A549 (cell line): ENCODE measurements around the gene ANXA3. TPM values are rescaled to one million over a fixed set of nuclear protein-coding genes. Genes with fewer than 3 reads are reported as not detected.

Experiments
- ATAC-seq, 2 experiments: fragments of 200-7000 bp in 1 of 2; fragments of >200 bp in 1 of 2; cut with Nextera tagmentation in 1 of 2; cut with Tn5 transposase in 1 of 2; 3 replicates each; pipeline versions ENCODE4 v1.8.0 to v1.9.1; 2018 to 2020; ENCODE audit warnings: mild to moderate bottlenecking in 1 of 2, moderate library complexity in 1 of 2
- CTCF ChIA-PET: fragments of 300-600 bp; sonication (Branson Sonifier 250); formaldehyde crosslinking; extraction: SDS; loops from one replicate; lab custom pipeline; 2021; ENCODE audit warnings: antibody characterized with exemption, inconsistent platforms; lab: Yijun Ruan, JAX
- POLR2A ChIA-PET: fragments of 350-600 bp; formaldehyde crosslinking; extraction: SDS; loops from one replicate; lab custom pipeline; 2021; ENCODE audit warnings: antibody characterized with exemption, inconsistent platforms; lab: Yijun Ruan, JAX
- DNase-seq, 2 experiments: peaks; one replicate each; pipeline versions ENCODE4 v3.0.0 to v3.0.0-alpha.2; 2011 to 2016; ENCODE audit warnings: low read depth in 1 of 2, low spot score in 1 of 2
- FAIRE-seq: peaks from 2 replicates; lab custom pipeline; 2011; peaks lifted over from hg19 to GRCh38; lab: Jason Lieb, UNC
- H3K27ac ChIP-seq, 2 experiments: fragments of >200 bp; sonication (Bioruptor Twin); formaldehyde crosslinking; 3 replicates each; pipeline ENCODE4 v1.5.1; 2016 to 2017
- H3K4me1 ChIP-seq: fragments of >200 bp; sonication (Bioruptor Twin); formaldehyde crosslinking; 3 replicates; pipeline ENCODE4 v1.6.1; 2016
- H3K4me2 ChIP-seq: fragments of >200 bp; sonication (Bioruptor Twin); formaldehyde crosslinking; 3 replicates; pipeline ENCODE4 v1.6.1; 2016
- H3K4me3 ChIP-seq: fragments of >200 bp; sonication (Bioruptor Twin); formaldehyde crosslinking; 3 replicates; pipeline ENCODE4 v1.5.1; 2016
- H3K9me3 ChIP-seq: fragments of >200 bp; sonication (Bioruptor Twin); formaldehyde crosslinking; 3 replicates; pipeline ENCODE4 v1.6.1; 2016
- BHLHE40 ChIP-seq: IDR thresholded peaks from 2 replicates; pipeline ENCODE4 v1.6.1; 2012; ENCODE audit warnings: low read depth, low read length, inconsistent platforms
- CHD4 ChIP-seq: fragments of 200-600 bp; sonication (generic); IDR thresholded peaks from 2 replicates; pipeline ENCODE4 v1.6.1; 2016; ENCODE audit warnings: antibody characterized with exemption, mild to moderate bottlenecking, borderline replicate concordance
- E2F6 ChIP-seq: IDR thresholded peaks from 2 replicates; pipeline ENCODE4 v1.6.1; 2012; ENCODE audit warnings: low read depth, borderline replicate concordance
- EHF ChIP-seq: fragments of 250-450 bp; sonication (Bioruptor Pico); IDR thresholded peaks from 2 replicates; pipeline ENCODE4 v1.5.0; 2020; ENCODE audit warnings: mild to moderate bottlenecking
- EP300 ChIP-seq, 2 experiments: fragments of >200 bp; sonication (Bioruptor Twin); formaldehyde crosslinking; IDR thresholded peaks; 2 replicates in 1 of 2; 3 replicates in 1 of 2; pipeline ENCODE4 v1.6.1; 2016 to 2017
- FOSB ChIP-seq: fragments of 250-450 bp; sonication (Bioruptor Pico); IDR thresholded peaks from 2 replicates; pipeline ENCODE4 v1.5.0; 2020; ENCODE audit warnings: mild to moderate bottlenecking, moderate library complexity
- FOSL2 ChIP-seq, 2 experiments: fragments of 450-650 bp in 1 of 2; fragments of >200 bp in 1 of 2; sonication (Bioruptor Twin) in 1 of 2; formaldehyde crosslinking; IDR thresholded peaks; 2 replicates each; pipeline versions ENCODE4 v1.5.0 to v1.6.1; 2016 to 2020; ENCODE audit warnings: mild to moderate bottlenecking in 1 of 2, moderate library complexity in 1 of 2
- HDAC2 ChIP-seq: fragments of 200-600 bp; sonication (generic); IDR thresholded peaks from 2 replicates; pipeline ENCODE4 v1.6.1; 2016
- HES2 ChIP-seq: fragments of >200 bp; sonication (Bioruptor Twin); formaldehyde crosslinking; IDR thresholded peaks from 2 replicates; pipeline ENCODE4 v1.6.1; 2016
- HEYL ChIP-seq: fragments of 250-450 bp; sonication (Bioruptor Pico); IDR thresholded peaks from 2 replicates; pipeline ENCODE4 v1.8.0; 2021; ENCODE audit warnings: mild to moderate bottlenecking, moderate library complexity
- HOXB13 ChIP-seq: fragments of 250-450 bp; sonication (Bioruptor Pico); IDR thresholded peaks from 2 replicates; pipeline ENCODE4 v1.5.0; 2020; ENCODE audit warnings: low read depth, mild to moderate bottlenecking, moderate library complexity
- JUNB ChIP-seq: fragments of >200 bp; sonication (Bioruptor Twin); formaldehyde crosslinking; IDR thresholded peaks from 2 replicates; pipeline ENCODE4 v1.6.1; 2016
- KDM1A ChIP-seq: fragments of 200-600 bp; sonication (generic); IDR thresholded peaks from 2 replicates; pipeline ENCODE4 v1.6.1; 2016; ENCODE audit warnings: low read depth, mild to moderate bottlenecking
- MAFK ChIP-seq: fragments of 450-650 bp; IDR thresholded peaks from 2 replicates; pipeline ENCODE4 v1.6.1; 2014; ENCODE audit not compliant: partially characterized antibody
- MAX ChIP-seq: IDR thresholded peaks from 2 replicates; pipeline ENCODE4 v1.6.1; 2012
- NR3C1 ChIP-seq: fragments of >200 bp; sonication (Bioruptor Twin); formaldehyde crosslinking; IDR thresholded peaks from 3 replicates; pipeline ENCODE4 v1.6.1; 2017
- RAD21 ChIP-seq, 2 experiments: fragments of >200 bp in 1 of 2; sonication (Bioruptor Twin) in 1 of 2; formaldehyde crosslinking in 1 of 2; IDR thresholded peaks in 1 of 2; conservative IDR thresholded peaks in 1 of 2; 2 replicates in 1 of 2; 3 replicates in 1 of 2; pipeline ENCODE4 v1.6.1; 2012 to 2018; ENCODE audit warnings: inconsistent platforms in 1 of 2
- RFX5 ChIP-seq: fragments of 450-650 bp; IDR thresholded peaks from 2 replicates; pipeline ENCODE4 v1.7.1; 2014; ENCODE audit warnings: antibody characterized with exemption, mild to moderate bottlenecking, moderate library complexity
- SREBF2 ChIP-seq: fragments of 450-650 bp; IDR thresholded peaks from 2 replicates; pipeline ENCODE4 v1.6.1; 2014; ENCODE audit warnings: mild to moderate bottlenecking, moderate library complexity
- TP53 ChIP-seq: fragments of 250-450 bp; sonication (Bioruptor Pico); IDR thresholded peaks from 2 replicates; pipeline ENCODE4 v1.5.0; 2021; ENCODE audit warnings: mild to moderate bottlenecking, moderate library complexity
- USF2 ChIP-seq: fragments of 450-650 bp; IDR thresholded peaks from 2 replicates; pipeline ENCODE4 v1.6.1; 2014; ENCODE audit warnings: antibody characterized with exemption
- WGBS: methylation state at CpG from one replicate; pipeline ENCODE4 v1.1.6; 2017; ENCODE audit errors: missing lambda C conversion rate; 5-methylcytosine and 5-hydroxymethylcytosine counted together
- polyA plus RNA-seq, 4 experiments: library from polyadenylated mRNA; depleted of rRNA in 3 of 4; stranded (reverse); fragments of >200 nt; fragmentation: RNase III in 1 of 4; extraction: RNeasy Plus Mini Kit Qiagen cat#74134 plus additional on column Dnase treatment in 1 of 4; gene quantifications; 2 replicates in 3 of 4; 3 replicates in 1 of 4; pipeline ENCODE4 v1.2.3, GENCODE V29; 2011 to 2017
- TF ChIP-seq, protein P1 (sequence below): fragments of 250-450 bp; sonication (Bioruptor Pico); IDR thresholded peaks from 2 replicates; pipeline ENCODE4 v1.5.0; 2021; ENCODE audit warnings: mild to moderate bottlenecking, moderate library complexity, borderline replicate concordance

Gene ANXA3
- polyA plus RNA-seq, 2 of the 4 experiments (the other 2 are of a cell fraction), result 126 to 134 TPM

GRCh38 chr4:78599931-78600375 lies 48.4 kb downstream of the ANXA3 start:
- FAIRE-seq (no peak), DNase-seq (no peak), ATAC-seq (no peak)
- TF ChIP-seq, protein P1, sequence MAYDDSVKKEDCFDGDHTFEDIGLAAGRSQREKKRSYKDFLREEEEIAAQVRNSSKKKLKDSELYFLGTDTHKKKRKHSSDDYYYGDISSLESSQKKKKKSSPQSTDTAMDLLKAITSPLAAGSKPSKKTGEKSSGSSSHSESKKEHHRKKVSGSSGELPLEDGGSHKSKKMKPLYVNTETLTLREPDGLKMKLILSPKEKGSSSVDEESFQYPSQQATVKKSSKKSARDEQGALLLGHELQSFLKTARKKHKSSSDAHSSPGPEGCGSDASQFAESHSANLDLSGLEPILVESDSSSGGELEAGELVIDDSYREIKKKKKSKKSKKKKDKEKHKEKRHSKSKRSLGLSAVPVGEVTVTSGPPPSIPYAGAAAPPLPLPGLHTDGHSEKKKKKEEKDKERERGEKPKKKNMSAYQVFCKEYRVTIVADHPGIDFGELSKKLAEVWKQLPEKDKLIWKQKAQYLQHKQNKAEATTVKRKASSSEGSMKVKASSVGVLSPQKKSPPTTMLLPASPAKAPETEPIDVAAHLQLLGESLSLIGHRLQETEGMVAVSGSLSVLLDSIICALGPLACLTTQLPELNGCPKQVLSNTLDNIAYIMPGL, result no peak
- TF ChIP-seq RAD21 (conservative IDR thresholded peaks at IDR 0.05 in 1 of 2, IDR thresholded peaks at IDR 0.05 in 1 of 2), result no peak
- no peak for TF ChIP-seq SREBF2
- no peak for TF ChIP-seq HES2
- TF ChIP-seq HEYL, result no peak
- no peak for TF ChIP-seq EHF (CRISPR knock-in tag)
- no peak for TF ChIP-seq JUNB
- TF ChIP-seq BHLHE40, result no peak
- no peak for TF ChIP-seq EP300 (IDR thresholded peaks at IDR 0.05)
- TF ChIP-seq E2F6, result no peak
- no peak for TF ChIP-seq KDM1A
- no peak for TF ChIP-seq MAX
- TF ChIP-seq HOXB13 (CRISPR knock-in tag), result no peak
- H3K9me3 ChIP-seq, result no peaks in the 10 kb centered on the region
- H3K4me2 ChIP-seq, result no peak overlapping the region
- ChIA-PET POLR2A (no interaction called here), CTCF (interaction anchor here (1.2 kb wide), 1 partner anchor 540 kb away, joined by 3 read pairs; no protein-coding TSS in a partner anchor)
- no peak overlapping the region for H3K27ac ChIP-seq
- H3K4me1 ChIP-seq, result no peaks in the 10 kb centered on the region
- H3K4me3 ChIP-seq, result no peak overlapping the region
- WGBS, result 90% methylated on average over 2 of the region's 2 CpGs

GRCh38 chr4:78601013-78601412 lies 49.4 kb downstream of the ANXA3 start:
- CTCF ChIA-PET, result interaction anchor here (1.2 kb wide), 1 partner anchor 541 kb away, joined by 3 read pairs; no protein-coding TSS in a partner anchor
- WGBS, result 92% methylated on average over 7 of the region's 7 CpGs
- no peak for FAIRE-seq

GRCh38 chr4:78602334-78602733 lies 50.8 kb downstream of the ANXA3 start:
- CTCF ChIA-PET, result interaction anchor here (0.6 kb wide), 1 partner anchor 186 kb away, joined by 4 read pairs; no protein-coding TSS in a partner anchor
- DNase-seq, result no peak
- no peak for TF ChIP-seq HDAC2
- TF ChIP-seq USF2, result no peak
- TF ChIP-seq TP53, result no peak
- no peak for TF ChIP-seq FOSL2 (IDR thresholded peaks at IDR 0.05)
- no peak for TF ChIP-seq FOSL2 (CRISPR knock-in tag; IDR thresholded peaks at IDR 0.05)
- TF ChIP-seq, protein P1, result no peak
- TF ChIP-seq RFX5, result no peak
- TF ChIP-seq NR3C1, result no peak
- TF ChIP-seq FOSB (CRISPR knock-in tag), result no peak
- TF ChIP-seq MAFK, result no peak
- Histone ChIP-seq H3K4me2 (no peak overlapping the region), H3K4me1 (no peaks in the 10 kb centered on the region), H3K9me3 (no peaks in the 10 kb centered on the region), H3K27ac (no peak overlapping the region), H3K4me3 (no peak overlapping the region)
- 96% methylated on average over 3 of the region's 3 CpGs for WGBS
- no peak for FAIRE-seq
- ATAC-seq, result no peak
- POLR2A ChIA-PET, result no interaction called here

More at GRCh38 chr4:78601013-78601412, 49.4 kb downstream of the ANXA3 start:
- Histone ChIP-seq H3K4me2 (no peak overlapping the region), H3K27ac (no peak overlapping the region), H3K4me1 (no peaks in the 10 kb centered on the region), H3K9me3 (no peaks in the 10 kb centered on the region)
- ATAC-seq (no peak), DNase-seq (no peak)
- POLR2A ChIA-PET, result no interaction called here
- no peak for TF ChIP-seq CHD4
- TF ChIP-seq FOSL2 (IDR thresholded peaks at IDR 0.05), result no peak
- no peak for TF ChIP-seq FOSL2 (CRISPR knock-in tag; IDR thresholded peaks at IDR 0.05)
- TF ChIP-seq KDM1A, result no peak
- no peak for TF ChIP-seq NR3C1
- no peak for TF ChIP-seq RFX5
- no peak for TF ChIP-seq MAX
- no peak for TF ChIP-seq HDAC2
- no peak for TF ChIP-seq E2F6
- TF ChIP-seq, all 56 proteins: peak for 0
- H3K4me3 ChIP-seq, result no peak overlapping the region
